Measurements from ENCODE around the gene DIO3. TPM values are rescaled to one million over a fixed set of nuclear protein-coding genes. Genes with fewer than 3 reads are reported as not detected.

DIO3 gene
- total and polyA plus RNA-seq, 2 donors (not counting 1 experiment from before 2014, with no cell fraction given) = not detected

DNA sequence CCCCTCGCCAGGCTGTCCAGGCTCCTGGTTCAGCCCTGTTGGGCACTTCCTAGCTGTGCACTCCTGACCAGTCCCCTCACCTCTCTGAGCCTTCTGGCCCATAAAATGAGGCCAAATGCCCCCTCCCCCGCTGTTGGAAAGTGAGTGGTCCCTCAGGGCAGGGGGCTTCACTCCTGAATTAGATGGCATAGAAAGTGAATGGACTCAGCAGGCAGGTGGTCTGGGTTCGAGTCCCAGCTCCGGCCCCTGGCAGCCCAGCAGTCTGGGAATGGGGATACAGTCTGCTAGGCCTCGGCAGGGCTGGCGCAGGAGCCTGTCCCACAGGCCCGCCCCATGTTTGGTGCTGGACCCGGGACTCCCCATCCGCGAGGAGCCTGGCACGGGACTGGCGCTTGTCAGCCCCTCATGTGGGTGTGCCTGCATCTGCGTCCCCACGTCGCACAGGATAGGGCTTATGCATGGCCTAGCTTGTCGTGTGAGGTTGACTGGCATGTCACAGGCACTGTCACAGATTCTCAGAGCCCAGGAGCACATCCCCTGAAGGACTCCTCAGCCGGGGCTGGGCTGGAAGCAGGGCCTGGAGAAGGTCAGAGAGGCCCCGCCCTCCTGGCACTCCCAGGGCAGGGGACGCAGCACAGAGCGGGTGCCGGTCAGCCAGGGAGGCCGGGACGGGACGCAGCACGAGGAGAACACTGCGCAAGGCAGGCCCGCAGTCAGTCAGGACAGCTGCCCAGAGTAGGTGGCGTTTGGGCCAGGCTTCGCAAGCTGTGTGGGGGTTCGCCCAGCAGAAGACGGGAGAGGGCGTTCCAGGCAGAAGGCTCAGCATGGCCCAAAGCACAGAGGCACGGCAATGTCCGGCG lies 40.5 kb downstream of the DIO3 start:
- Histone ChIP-seq H3K9me3 (ENCODE audit: control extremely low read depth in 1 of 3, control insufficient read depth in 2 of 3, insufficient read depth in 1 of 3, low read length in 2 of 3) (peaks cover 0 to 25% (median 0%) of the 10 kb centered on the region in 3 donors), H3K79me2 (ENCODE audit: control insufficient read depth, insufficient read depth, low read length) (no peaks in the 10 kb centered on the region), H3K4me1 (ENCODE audit: control insufficient read depth in 2 of 2, insufficient read depth in 2 of 2, low read length in 2 of 2) (peaks cover 11 to 13% of the 10 kb centered on the region in 2 donors), H3K36me3 (replicated peaks in 1 of 2; ENCODE audit: control extremely low read depth in 1 of 2, control insufficient read depth in 1 of 2, extremely low read depth in 1 of 2, insufficient read depth in 2 of 2, low read length in 1 of 2) (no peaks in the 10 kb centered on the region), H2AFZ (ENCODE audit: insufficient read depth, low read depth, low read length, poor library complexity, severe bottlenecking) (no peak overlapping the region), H3K4me3 (ENCODE audit: control extremely low read depth in 1 of 5, extremely low read depth in 1 of 5, insufficient read depth in 1 of 5, low read depth in 2 of 5, low read length in 4 of 5) (no peak overlapping the region), H3K9ac (ENCODE audit: low read length) (no peak overlapping the region), H3K27ac (ENCODE audit: low read length in 2 of 2) (no peak overlapping the region), H3K4me2 (replicated peaks; ENCODE audit: low read depth, low read length, poor library complexity, severe bottlenecking) (no peak overlapping the region), H3K27me3 (replicated peaks in 1 of 4; ENCODE audit: control extremely low read depth in 1 of 4, control insufficient read depth in 3 of 4, insufficient read depth in 4 of 4, low read length in 3 of 4) (peaks cover 0 to 9% (median 0%) of the 10 kb centered on the region in 4 experiments), H4K20me1 (ENCODE audit: control insufficient read depth, insufficient read depth, low read length, poor library complexity, severe bottlenecking) (no peaks in the 10 kb centered on the region)
- Mint-ChIP-seq H3K27ac (no peak overlapping the region), H3K4me3 (no peak overlapping the region), H3K4me1 (peaks cover 11% of the 10 kb centered on the region), H3K9me3 (ENCODE audit: insufficient read depth) (no peaks in the 10 kb centered on the region), H3K27me3 (peaks cover 21% of the 10 kb centered on the region)
- no peak for TF ChIP-seq EZH2 (IDR thresholded peaks at IDR 0.05; ENCODE audit: borderline replicate concordance, insufficient read depth, low read depth, low read length, poor library complexity, severe bottlenecking)
- TF ChIP-seq, protein P1, sequence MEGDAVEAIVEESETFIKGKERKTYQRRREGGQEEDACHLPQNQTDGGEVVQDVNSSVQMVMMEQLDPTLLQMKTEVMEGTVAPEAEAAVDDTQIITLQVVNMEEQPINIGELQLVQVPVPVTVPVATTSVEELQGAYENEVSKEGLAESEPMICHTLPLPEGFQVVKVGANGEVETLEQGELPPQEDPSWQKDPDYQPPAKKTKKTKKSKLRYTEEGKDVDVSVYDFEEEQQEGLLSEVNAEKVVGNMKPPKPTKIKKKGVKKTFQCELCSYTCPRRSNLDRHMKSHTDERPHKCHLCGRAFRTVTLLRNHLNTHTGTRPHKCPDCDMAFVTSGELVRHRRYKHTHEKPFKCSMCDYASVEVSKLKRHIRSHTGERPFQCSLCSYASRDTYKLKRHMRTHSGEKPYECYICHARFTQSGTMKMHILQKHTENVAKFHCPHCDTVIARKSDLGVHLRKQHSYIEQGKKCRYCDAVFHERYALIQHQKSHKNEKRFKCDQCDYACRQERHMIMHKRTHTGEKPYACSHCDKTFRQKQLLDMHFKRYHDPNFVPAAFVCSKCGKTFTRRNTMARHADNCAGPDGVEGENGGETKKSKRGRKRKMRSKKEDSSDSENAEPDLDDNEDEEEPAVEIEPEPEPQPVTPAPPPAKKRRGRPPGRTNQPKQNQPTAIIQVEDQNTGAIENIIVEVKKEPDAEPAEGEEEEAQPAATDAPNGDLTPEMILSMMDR (IDR thresholded peaks at IDR 0.05) = no peak
- ATAC-seq (ENCODE audit: low read depth) = no peak
- ChIA-PET POLR2A (no interaction called here), CTCF (no interaction called here)
- DNase-seq = no peak
- intact Hi-C loops (cut with micrococcal nuclease) = no loop called here
- whole genome bisulfite sequencing (ENCODE audit: insufficient coverage) = 92% methylated on average over 35 of the region's 35 CpGs

DNA sequence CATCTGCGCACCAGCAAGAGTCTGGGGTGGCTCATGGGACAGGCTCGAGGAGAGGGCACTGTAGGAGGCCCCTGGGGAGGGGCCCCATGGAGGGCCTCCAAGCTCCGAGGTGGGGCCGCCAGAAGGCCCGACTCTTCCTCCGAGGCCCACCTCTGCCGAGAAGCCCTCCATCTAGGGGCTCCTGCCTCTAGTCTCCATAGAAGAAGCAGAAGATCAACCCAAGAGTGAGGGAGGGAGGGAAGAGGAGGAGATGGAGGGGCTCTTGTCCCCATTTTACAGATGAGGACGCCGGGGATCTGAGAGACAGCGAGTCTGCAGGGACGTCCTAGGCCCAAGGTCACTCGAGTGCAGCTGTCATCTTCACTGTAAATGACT lies 41.2 kb downstream of the DIO3 start:
- no peaks in the 10 kb centered on the region for H3K79me2 ChIP-seq (ENCODE audit: control insufficient read depth, insufficient read depth, low read length)
- Mint-ChIP-seq H3K4me3 (no peak overlapping the region), H3K27ac (no peak overlapping the region), H3K27me3 (peaks cover 23% of the 10 kb centered on the region), H3K9me3 (ENCODE audit: insufficient read depth) (no peaks in the 10 kb centered on the region), H3K4me1 (peaks cover 7% of the 10 kb centered on the region)
- peaks cover 0 to 9% (median 0%) of the 10 kb centered on the region in 4 experiments for H3K27me3 ChIP-seq (replicated peaks in 1 of 4; ENCODE audit: control extremely low read depth in 1 of 4, control insufficient read depth in 3 of 4, insufficient read depth in 4 of 4, low read length in 3 of 4)
- no peak overlapping the region for H3K4me2 ChIP-seq (replicated peaks; ENCODE audit: low read depth, low read length, poor library complexity, severe bottlenecking)
- TF ChIP-seq, protein P1 (IDR thresholded peaks at IDR 0.05) = no peak
- no peak for TF ChIP-seq EZH2 (IDR thresholded peaks at IDR 0.05; ENCODE audit: borderline replicate concordance, insufficient read depth, low read depth, low read length, poor library complexity, severe bottlenecking)
- POLR2A ChIA-PET = no interaction called here
- no peak overlapping the region for H2AFZ ChIP-seq (ENCODE audit: insufficient read depth, low read depth, low read length, poor library complexity, severe bottlenecking)
- H3K27ac ChIP-seq (ENCODE audit: low read length in 2 of 2) = no peak overlapping the region
- peaks cover 4 to 7% of the 10 kb centered on the region in 2 donors for H3K4me1 ChIP-seq (ENCODE audit: control insufficient read depth in 2 of 2, insufficient read depth in 2 of 2, low read length in 2 of 2)
- WGBS (ENCODE audit: insufficient coverage) = 91% methylated on average over 7 of the region's 12 CpGs
- H3K9ac ChIP-seq (ENCODE audit: low read length) = no peak overlapping the region
- H3K36me3 ChIP-seq (replicated peaks in 1 of 2; ENCODE audit: control extremely low read depth in 1 of 2, control insufficient read depth in 1 of 2, extremely low read depth in 1 of 2, insufficient read depth in 2 of 2, low read length in 1 of 2) = no peaks in the 10 kb centered on the region
- H3K4me3 ChIP-seq (ENCODE audit: control extremely low read depth in 1 of 5, extremely low read depth in 1 of 5, insufficient read depth in 1 of 5, low read depth in 2 of 5, low read length in 4 of 5) = no peak overlapping the region
- DNase-seq = no peak
- intact Hi-C loops (cut with micrococcal nuclease) = no loop called here
- H3K9me3 ChIP-seq (ENCODE audit: control extremely low read depth in 1 of 3, control insufficient read depth in 2 of 3, insufficient read depth in 1 of 3, low read length in 2 of 3) = peaks cover 0 to 19% (median 0%) of the 10 kb centered on the region in 3 donors
- no peaks in the 10 kb centered on the region for H4K20me1 ChIP-seq (ENCODE audit: control insufficient read depth, insufficient read depth, low read length, poor library complexity, severe bottlenecking)
- CTCF ChIA-PET = no interaction called here
- ATAC-seq (ENCODE audit: low read depth) = no peak
